CD4-positive, alpha-beta T cell treated with Interleukin-1 beta for 1 hour (primary cell): ENCODE results near the gene CASP1.
A peak's percentile ranks its signal among the peaks of the same experiment; 100 is the strongest.
"Not testable (repeated sequence)": the region's sequence is repeated elsewhere in the genome, so short reads cannot be mapped to it uniquely, and the experiment has no call there.

ENCODE experiments used
- DNase-seq, 2 donors: peaks; one replicate each; pipeline ENCODE4 v3.0.0-alpha.2; 2020 to 2022

Gene CASP1

DNA sequence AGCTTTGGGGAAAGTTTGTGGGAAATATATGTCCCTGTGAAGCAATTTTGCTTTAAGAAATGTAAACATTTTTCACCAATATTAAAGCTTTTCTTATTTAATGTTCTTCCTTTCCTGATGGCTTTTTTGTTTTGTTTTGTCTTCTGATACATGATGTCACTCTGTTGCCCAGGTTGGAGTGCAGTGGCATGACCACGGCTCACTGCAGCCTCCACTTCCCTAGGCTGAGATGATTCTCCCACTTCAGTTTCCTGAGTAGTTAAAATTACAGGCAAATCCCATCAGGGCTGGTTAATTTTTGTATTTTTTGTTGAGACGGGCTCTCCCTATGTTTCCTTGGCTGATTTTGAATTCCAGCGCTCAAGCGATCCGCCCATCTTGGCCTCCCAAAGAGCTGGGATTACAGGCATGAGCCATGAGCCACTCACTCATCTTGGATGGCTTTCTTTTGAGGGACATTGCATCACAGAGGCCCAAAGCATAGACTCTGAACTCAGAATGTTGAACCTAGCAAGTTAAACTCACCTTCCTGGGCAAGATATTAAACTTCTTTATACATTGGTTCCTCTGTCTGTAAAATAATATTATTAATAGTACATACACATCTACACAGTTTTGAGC is 10.8 kb upstream of the CASP1 start:
- DNase-seq: no peak

DNA sequence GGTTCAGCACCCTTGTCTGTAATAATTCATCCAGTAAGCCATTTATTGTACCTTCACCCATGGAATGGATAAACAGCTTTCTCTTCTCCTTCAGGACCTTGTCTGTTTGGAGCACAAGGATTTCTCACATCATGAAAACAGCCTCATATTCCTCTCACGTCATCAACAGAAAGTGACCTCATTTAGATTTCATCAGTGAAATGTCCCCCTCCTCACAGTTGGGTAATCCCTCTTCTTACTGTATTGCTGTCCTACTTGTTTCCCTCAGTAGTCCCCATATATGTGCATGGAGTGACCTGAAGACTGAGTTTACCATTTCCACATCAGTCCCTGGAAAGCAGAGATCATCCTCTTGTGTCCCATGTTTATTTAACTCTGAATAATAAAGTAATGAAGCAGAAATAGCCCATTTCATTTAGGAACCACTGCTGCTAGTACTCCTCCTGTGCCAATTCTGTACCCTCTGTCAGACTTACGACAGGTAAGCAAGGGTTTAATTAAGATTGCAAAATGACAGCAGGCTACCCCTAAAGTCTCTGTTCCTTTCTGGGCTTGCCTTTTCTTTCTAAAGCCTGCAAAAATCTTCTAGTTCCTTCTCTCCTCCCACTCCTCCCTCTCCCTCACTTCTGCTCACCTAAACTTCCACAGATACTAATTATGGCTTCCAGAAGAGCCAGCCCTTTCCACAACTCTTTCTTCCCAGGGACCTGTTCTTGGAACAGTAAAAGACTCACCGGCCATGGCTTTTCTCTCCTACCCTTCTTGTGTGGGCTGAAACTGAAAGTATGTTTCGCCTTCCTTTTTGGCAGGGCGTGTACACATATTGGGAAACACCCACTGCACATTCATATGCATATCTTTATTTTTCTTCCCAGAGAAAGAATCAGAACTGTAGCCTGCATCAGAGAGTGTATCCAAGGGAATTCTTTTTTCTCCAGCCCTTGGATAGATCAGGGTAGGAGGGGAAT is 9.9 kb upstream of the CASP1 start, which contains the start of gene CARD16:
Gene CARD16 (minus strand): TSS at position 779 of the 968 bp plus-strand sequence. CDS start 38 bp downstream, at position 741.
- DNase-seq: peak; percentile 51 to 58

DNA sequence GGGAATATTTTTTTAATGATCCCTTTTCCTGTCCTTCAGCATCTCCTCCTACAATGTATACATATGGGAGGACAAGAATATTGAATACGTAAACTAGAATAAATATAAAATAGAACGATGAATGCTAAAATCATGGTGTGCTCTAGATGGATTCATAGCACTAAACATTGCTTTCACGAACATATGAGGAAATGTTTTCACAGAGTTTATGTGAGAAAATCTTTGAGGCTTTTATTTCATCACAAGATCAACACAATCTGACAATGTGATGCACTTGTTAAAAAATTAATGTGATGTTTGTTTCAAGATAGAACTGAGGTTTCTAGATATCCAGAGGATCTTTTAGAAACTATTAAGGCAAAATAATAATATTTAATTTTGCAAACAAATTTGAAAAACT is 7.2 kb upstream of the CASP1 start:
- no peak for DNase-seq

DNA sequence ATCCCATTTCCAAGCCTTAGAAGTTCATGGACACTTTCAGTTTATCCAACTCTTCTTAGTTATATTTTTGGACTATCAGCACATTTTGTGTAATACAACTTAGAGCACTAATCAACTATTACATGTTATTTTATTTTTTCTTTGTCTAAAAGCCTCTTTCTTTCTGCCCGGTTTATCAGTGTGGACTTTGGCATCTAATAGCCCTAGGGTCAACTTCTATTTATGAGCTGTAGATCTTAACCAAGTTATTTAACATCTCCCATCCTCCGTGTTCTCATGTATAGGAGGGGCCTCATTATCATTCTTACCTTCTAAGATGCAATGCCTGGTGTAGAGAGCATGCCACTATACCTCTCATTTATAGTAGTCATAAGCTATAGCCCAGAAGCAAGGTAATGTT is 5.8 kb upstream of the CASP1 start:
- no peak for DNase-seq

DNA sequence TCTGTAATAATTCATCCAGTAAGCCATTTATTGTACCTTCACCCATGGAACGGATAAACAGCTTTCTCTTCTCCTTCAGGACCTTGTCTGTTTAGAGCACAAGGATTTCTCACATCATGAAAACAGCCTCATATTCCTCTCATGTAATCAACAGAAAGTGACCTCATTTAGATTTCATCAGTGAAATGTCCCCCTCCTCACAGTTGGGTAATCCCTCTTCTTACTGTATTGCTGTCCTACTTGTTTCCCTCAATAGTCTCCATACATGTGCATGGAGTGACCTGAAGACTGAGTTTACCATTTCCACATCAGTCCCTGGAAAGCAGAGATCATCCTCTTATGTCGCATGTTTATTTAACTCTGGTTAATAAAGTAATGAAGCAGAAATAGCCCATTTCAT is 556 bp downstream of the CASP1 start:
- DNase-seq: not testable (repeated sequence)

DNA sequence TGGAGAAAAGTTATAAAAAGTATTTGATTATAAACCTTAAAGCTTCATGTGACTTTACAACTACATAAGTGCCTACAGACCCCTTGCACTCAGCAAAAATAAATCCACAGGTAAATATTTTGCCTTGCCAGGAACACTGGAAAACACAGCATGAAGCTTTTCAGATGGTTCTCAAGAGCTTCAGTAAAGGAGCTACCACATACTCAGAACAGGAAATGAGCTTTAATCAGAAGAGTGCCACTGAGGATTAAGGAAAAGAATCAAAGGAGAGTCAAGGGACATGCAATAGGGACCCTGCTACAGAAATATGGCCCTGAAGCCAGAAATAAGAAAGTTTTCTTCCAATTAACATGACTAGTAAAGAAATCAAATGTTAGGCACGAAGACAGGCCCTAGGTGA is 1.2 kb downstream of the CASP1 start:
- DNase-seq: no peak

DNA sequence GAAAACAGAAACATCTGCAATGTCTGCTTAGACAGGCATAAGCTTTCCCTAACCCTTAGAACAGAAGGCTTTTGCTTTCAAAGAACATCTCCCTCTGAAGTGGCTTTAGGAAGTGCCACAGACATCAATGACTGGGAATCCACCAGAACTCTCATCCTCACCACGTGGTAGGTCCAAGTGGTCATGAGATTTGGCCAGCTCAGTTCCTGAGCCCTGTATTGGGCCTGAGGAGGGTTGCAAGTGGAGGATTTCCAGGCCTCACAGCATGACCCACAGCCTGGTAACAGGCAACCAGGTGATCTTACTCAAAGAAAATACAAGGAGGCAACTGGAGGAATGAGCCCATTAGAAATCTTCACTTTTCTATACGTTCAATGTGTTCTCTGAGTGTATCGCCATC is 1.6 kb downstream of the CASP1 start:
- peak in 1 of 2 donors; percentile 50 for DNase-seq

DNA sequence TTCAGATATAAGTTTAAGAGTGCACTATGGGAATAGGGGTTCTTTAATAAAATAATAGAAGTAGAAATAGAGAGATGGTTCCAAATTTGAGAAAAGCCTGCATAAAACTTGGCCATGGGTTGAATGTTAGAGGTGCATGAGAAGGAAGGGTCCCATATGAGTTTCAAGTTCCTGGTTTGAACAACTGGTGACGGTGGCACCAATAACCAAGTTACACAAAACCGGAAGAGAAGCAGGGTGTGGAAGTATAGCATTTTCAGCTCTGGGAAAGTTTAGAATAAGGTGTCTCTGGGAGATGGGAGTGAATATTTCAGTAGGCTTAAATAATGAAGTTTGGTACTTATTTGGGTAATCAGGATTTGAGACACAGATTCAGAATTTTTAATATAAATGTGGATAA is 2.4 kb downstream of the CASP1 start:
- DNase-seq: peak in 1 of 2 donors; percentile 19

DNA sequence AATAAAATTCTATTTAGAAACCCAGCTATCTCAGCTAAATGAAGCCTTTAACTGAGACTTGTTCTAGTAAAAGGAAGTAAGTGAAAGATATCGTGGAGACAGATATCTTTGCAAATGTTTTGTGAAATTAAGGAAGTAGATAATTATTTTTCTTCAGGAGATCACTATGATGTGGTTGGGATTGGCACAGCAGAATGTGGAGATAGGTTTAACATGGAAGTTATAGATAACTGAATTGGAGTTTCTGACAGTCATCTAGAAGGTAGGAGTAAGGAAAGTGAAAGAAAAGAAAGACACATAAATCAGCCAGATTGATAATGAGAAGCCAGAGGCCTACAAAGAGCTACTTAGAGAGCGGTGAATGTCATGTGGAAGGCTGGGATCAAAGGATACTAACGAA is 7.3 kb downstream of the CASP1 start:
- DNase-seq: no peak

DNA sequence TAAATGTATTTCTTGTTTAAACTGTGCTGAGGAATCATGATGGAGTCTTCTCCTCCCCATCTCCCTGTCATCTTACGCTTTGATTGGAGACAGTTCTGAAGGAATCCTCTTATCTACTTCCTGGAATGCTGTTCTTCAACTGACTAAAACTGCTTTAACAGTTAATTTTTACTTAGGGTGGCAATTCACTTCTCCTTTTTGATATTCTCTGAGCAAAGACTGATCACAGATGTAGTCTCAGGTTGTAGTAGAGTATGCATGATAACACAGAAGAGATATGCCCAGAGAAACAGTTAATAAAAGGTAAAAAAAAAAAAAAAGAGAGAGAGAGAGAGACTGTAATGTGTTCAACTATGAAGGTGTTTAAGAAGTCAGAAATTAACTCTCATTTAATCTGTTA is 10.6 kb downstream of the CASP1 start:
- DNase-seq: no peak

DNA sequence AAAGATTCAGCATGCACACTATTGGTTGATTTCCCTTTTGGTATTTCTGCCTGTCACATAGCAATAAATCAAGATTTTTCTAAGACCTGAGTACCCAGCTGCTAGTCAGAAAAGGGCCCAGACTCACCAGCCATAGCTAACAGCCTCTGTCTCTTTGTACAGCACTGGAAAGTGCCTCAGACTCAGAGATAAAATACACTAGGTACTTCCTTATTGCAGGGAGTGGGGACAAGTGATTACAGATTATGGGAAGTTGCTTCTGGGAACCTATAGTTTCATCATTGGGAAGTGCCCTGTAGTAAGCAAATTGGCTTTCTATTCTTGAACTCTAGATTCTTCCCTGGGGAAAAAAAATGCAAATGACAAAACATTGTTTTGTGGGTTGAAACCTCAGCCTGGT is 11.9 kb downstream of the CASP1 start, which contains the start of gene CASP5:
Gene CASP5 (minus strand): TSS at position 166 of the 400 bp plus-strand sequence. CDS start 32 bp downstream, at position 134.
- no peak for DNase-seq

DNA sequence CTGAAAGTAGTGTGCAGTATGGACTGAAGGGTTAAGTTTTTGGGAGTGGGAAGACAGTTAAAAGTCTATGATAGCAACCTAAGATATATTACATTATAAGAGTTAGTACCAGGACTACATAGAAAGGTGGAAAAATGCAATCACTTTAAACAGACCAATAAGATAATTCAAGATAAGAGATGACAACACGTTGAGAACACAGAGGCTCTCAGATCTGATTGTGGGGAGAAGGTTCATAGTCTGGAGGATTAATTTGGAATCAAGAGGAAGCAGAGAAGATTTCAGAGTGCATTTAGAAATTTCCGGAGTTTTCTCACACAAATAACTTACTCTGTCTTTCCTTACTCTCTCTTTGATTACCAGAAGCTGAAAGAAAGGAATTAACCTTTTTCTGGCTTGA is 12.4 kb downstream of the CASP1 start:
- no peak for DNase-seq

DNA sequence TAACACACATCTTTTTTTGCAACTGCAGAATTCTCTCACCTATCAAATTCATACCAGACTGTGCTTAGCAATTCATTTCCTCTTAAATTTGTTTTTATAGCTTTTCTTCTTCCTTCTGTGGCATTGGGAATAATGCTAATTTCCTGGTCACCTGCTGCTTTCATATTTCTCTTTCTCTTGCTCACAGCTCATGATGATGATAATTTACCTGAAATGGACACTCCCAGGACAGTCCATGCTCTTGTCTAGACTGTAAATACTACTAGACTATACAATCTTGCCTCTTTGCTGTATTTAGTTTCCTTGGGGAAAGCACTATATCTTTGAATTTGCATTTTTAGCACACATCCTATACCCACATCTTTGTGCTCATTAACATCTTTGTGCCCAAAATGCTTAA is 27.5 kb downstream of the CASP1 start:
- no peak for DNase-seq

DNA sequence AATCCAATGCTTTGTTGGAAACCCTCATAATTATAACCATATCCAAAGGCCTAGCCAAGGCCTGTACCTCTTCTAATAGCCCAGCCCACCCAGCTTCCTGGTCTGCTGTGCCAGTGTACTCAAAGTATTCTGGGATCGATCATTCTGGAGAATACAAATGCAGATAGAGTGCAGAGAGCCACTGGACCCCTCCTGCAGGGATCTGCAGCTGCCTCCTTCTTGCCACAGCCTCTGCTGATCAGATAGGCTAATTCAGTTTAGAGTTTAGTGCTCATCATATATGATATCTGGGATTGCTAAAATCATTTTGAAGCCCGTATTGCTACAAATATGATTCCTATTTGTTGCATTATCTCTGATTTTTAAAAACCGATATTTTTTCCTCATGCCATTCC is 29.5 kb downstream of the CASP1 start:
- DNase-seq: no peak

DNA sequence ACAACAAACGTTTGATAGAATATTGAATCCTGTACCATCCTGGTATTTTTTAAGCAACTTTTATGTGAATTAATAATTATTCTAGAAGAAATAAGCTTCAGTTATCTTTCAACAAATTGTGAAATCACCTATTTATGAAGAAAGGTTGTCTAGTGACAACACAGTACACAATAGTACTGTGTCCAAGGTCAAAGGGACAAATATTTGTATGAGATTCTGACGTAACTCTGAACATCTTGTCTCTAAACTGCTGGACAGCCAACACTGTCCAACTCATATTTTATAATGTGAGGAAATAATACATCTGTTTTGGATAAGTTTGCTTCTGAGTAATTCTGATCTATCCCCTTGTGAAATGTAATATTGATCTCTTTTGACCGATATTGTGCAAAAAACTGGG is 30.9 kb downstream of the CASP1 start:
- no peak for DNase-seq

DNA sequence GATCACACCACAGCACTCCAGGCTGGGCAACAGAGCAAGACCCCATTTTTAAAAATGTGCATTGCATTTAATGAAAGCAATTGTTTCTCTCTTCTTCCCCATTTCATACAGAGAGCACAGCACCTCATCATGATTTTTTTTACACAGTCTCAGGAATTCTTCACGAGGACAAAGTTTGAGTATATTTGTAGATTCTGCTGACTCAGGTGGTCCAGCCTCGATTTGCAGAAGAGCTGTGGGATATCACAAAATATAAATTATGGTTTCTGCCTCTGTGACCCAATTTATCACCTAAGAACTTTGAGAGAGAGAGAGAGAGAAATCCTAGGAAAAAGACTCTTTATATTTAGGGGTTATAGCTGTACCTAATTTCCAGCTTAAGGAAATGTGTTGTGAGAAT is 31.8 kb downstream of the CASP1 start:
- DNase-seq: no peak

DNA sequence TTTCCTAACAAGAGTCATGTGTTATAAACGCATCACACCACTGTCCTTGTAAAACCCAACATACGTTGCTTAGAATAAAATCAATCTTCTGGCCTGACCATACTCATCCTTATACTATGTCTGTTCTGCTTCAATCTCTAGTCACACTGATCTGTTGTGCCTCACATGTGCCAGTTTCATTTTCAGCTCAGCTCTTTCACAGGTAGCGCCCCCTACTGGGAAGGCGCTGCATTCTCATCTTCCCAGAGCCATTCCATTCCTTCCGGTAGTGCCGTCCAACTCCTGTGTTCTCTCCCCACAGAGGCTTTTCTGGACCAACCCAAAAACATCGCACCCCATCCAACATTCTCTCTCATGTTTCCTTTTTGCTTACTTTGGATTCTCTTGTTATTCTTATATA is 34.1 kb downstream of the CASP1 start:
- DNase-seq: peak; percentile 50 to 67

DNA sequence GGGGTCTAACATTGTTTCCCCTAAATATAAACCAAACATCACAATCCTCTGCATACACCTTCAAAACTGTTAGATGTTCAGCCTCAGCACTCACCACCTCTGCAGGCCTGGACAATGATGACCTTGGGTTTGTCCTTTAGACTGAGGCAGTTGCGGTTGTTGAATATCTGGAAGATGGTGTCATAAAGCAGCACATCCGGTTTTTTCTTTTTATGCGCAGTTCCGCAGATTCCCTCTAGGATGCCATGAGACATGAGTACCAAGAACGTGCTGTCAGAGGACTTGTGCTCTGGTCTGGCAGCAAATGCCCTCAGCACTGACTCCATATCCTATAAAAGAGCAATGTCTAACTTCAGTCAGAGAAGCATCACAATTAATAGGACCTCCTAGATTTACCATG is 34.8 kb downstream of the CASP1 start:
- peak; percentile 3 to 17 for DNase-seq

DNA sequence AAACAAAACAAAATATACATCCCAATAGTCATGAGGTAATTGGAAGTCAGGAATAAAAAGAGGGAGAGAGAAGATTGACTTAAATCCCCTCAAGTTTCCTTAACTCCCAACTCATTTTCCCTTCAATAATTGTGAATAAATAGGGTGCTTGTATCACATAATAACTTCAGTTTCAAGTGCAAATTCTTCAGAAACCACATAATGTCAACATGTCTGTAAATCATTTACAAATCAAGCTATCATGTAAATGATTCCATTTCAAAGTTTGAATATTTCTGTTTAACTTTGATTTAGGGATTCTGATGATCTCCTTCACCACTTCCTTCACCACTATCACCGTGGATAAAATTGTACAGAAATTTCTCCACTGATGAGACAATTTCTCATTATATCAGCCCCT is 35.2 kb downstream of the CASP1 start:
- no peak for DNase-seq

DNA sequence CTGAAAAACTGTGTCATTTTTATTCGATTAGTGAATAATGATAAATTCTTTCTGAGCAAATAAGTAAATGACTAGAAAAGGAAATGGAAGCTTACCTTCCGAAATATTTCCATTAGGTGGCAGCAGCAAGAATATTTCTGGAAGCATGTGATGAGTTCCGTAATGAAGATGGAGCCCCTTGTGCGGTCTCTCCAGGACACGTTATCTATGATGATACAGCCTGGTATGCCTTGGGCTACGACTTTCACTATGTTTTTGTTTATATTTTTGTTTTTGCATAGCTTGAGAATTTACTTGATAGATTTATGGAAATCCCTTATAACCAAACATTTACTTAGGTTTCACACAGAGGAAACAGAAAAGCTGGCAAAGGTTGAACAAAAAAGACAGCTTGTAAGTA is 37.7 kb downstream of the CASP1 start:
- no peak for DNase-seq

DNA sequence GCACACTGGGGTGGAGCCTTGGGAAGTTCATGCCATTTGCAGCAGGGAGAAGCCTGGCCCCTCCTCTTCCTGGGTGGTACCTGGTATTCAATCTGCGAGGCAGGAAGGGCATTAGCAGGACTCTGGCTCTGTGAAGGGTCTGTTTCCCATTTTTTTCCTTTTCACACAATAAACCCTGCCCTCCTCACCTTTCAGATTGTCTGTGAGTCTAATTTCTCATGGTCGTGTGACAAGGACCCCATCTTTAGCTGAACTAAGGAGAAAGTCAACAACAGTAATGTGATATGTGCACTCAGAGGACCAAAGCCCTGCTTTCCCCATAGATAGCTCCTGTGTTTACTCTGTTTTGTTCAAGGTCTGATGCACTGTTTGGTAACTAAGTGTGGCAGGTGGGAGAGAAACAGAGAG is 39.9 kb downstream of the CASP1 start:
- DNase-seq: no peak

DNA sequence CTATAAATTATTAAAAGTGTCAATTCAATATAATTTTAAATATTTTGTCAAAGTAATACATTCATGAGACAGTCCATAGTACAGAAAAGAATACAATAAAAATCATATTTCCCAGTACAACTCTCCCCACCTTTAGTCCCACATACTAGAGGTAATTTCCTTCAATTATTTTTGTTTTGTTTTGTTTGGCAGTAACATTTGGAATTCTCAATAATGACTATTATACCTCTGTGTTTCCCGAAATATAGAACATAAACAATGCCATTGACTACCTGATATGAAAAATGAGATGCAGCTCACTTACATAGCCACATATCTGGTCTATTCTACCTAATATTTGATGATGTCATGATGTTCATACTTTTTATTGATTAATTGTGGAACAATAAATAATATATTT is 42.2 kb downstream of the CASP1 start:
- DNase-seq: no peak

DNA sequence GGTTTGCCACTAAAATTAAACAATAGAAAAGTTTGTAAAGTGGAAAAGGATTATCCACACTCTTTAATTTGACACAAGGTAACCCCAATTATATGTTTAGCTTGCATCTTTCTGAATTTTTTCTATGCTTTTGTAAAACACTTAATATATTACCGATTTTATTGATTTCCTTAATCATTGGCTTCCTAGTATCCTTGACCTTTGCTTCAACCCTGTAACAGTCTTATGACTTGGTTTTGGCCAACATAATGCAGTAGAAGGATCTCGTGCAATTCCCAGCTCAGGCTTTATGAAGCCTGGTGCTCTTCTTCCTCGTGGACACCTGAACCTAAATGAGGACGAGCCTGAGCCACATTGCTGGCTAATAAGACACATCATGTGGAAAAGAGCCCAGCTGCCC is 43.0 kb downstream of the CASP1 start:
- no peak for DNase-seq

DNA sequence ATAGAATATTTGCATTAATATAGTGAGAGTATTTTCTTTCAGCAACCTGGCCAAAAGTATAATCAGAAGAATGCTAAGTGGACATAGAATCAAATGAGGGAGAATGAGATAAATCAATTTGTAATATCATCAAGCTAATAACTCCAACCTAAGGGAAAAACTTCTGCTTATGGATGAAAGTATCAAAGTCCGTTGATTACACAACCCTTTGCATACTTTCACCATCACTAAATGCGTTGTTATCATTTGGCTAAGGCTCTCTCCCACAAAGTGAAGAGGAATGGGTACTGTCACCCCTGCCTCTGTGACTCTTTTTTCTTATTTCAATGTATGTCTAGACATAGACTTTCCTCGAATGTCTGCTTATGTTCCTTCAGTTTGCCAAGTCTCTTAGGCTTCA is 50.1 kb downstream of the CASP1 start:
- DNase-seq: no peak
